Activated CD8-positive, alpha-beta memory T cell treated with anti-CD3 and anti-CD28 coated beads for 1 hour (primary cell): Measurements from ENCODE around the gene SCLT1.

Source experiments
- DNase-seq, 2 donors: peaks; one replicate each; pipeline ENCODE4 v3.0.0-alpha.2; 2020; ENCODE audit warnings: low read depth in 1 of 2; ENCODE audit errors: extremely low read depth in 1 of 2

SCLT1 gene

GRCh38 chr4:128879283-128879682 lies 214.1 kb downstream of the SCLT1 start:
- no peak for DNase-seq

GRCh38 chr4:128877934-128878333 lies 215.4 kb downstream of the SCLT1 start:
- no peak for DNase-seq

GRCh38 chr4:128876200-128876599 lies 217.1 kb downstream of the SCLT1 start:
- DNase-seq = no peak

GRCh38 chr4:128871948-128872347 lies 221.4 kb downstream of the SCLT1 start:
- no peak for DNase-seq

- no peak for DNase-seq
These were observed 223.4 kb downstream of the SCLT1 start for GRCh38 chr4:128869776-128870509.

GRCh38 chr4:128868758-128869157 lies 224.6 kb downstream of the SCLT1 start:
- no peak for DNase-seq

- DNase-seq = no peak
These were observed 226.6 kb downstream of the SCLT1 start for GRCh38 chr4:128866691-128867090.

GRCh38 chr4:128866269-128866668 lies 227.1 kb downstream of the SCLT1 start:
- DNase-seq = no peak

GRCh38 chr4:128865132-128865531 lies 228.2 kb downstream of the SCLT1 start:
- no peak for DNase-seq

GRCh38 chr4:128863312-128864075 lies 229.8 kb downstream of the SCLT1 start:
- DNase-seq = peak; percentile 22 to 49

- DNase-seq = no peak
These were observed 230.6 kb downstream of the SCLT1 start for GRCh38 chr4:128862608-128863311.

- DNase-seq = no peak
These were observed 231.4 kb downstream of the SCLT1 start for GRCh38 chr4:128861856-128862518.

- DNase-seq = no peak
These were observed 233.3 kb downstream of the SCLT1 start for GRCh38 chr4:128859887-128860677.

- no peak for DNase-seq
These were observed 234.3 kb downstream of the SCLT1 start for GRCh38 chr4:128858879-128859671.

- DNase-seq = no peak
These were observed 237.1 kb downstream of the SCLT1 start for GRCh38 chr4:128856246-128856645.

- no peak for DNase-seq
These were observed 237.7 kb downstream of the SCLT1 start for GRCh38 chr4:128855621-128856020.

GRCh38 chr4:128854433-128854832 lies 238.9 kb downstream of the SCLT1 start:
- DNase-seq = no peak

- DNase-seq = no peak
These were observed 239.6 kb downstream of the SCLT1 start for GRCh38 chr4:128853741-128854140.

GRCh38 chr4:128850252-128850651 lies 243.1 kb downstream of the SCLT1 start:
- no peak for DNase-seq

- no peak for DNase-seq
These were observed 244.9 kb downstream of the SCLT1 start for GRCh38 chr4:128848461-128848860.
